Cardiac muscle cell (in vitro differentiated cells and primary cell): ENCODE measurements around the gene WNT11. TPM values are rescaled to one million over a fixed set of nuclear protein-coding genes. Genes with fewer than 3 reads are reported as not detected.

Source experiments
- DNase-seq, 2 donors: peaks; one replicate each; pipeline versions ENCODE4 v3.0.0 to v3.0.0-alpha.2; 2010 to 2017; ENCODE audit warnings: low read depth in 1 of 2, low spot score in 1 of 2
- H3K27ac ChIP-seq: fragments of 200-600 bp; sonication (generic); 2 replicates; pipeline ENCODE4 v1.5.1; 2016
- H3K27me3 ChIP-seq: fragments of 200-600 bp; sonication (generic); 2 replicates; pipeline ENCODE4 v1.6.0; 2016; ENCODE audit warnings: control low read depth
- H3K36me3 ChIP-seq: fragments of 200-600 bp; sonication (generic); 2 replicates; pipeline ENCODE4 v1.5.1; 2016; ENCODE audit warnings: control low read depth
- H3K4me1 ChIP-seq: fragments of 200-600 bp; sonication (generic); 2 replicates; pipeline ENCODE4 v1.8.1; 2017; ENCODE audit warnings: low read depth, mild to moderate bottlenecking, mixed run types
- H3K4me3 ChIP-seq: fragments of 200-600 bp; sonication (generic); 2 replicates; pipeline ENCODE4 v1.5.1; 2016; ENCODE audit warnings: mild to moderate bottlenecking
- H3K9me3 ChIP-seq: fragments of 200-600 bp; sonication (generic); 2 replicates; pipeline ENCODE4 v1.5.1; 2017; ENCODE audit warnings: low read depth, mild to moderate bottlenecking, control low read depth
- CTCF ChIP-seq: IDR thresholded peaks from 2 replicates; pipeline ENCODE4 v1.5.1; 2012; ENCODE audit warnings: low read depth, mild to moderate bottlenecking, low read length
- polyA plus RNA-seq: library from polyadenylated mRNA; unstranded; fragments of >200 nt; fragmentation: Nextera tagmentation; extraction: Ambion mirVana; gene quantifications from 2 replicates; pipeline ENCODE4 v1.2.1, GENCODE V29; 2016
- total RNA-seq: library from RNA; depleted of rRNA; stranded (reverse); fragments of >200 nt; gene quantifications from 2 replicates; pipeline ENCODE4 v1.2.3, GENCODE V29; 2016

The WNT11 gene
- total and polyA plus RNA-seq, 2 experiments from 2014 or later = 87.9 to 107 TPM

DNA sequence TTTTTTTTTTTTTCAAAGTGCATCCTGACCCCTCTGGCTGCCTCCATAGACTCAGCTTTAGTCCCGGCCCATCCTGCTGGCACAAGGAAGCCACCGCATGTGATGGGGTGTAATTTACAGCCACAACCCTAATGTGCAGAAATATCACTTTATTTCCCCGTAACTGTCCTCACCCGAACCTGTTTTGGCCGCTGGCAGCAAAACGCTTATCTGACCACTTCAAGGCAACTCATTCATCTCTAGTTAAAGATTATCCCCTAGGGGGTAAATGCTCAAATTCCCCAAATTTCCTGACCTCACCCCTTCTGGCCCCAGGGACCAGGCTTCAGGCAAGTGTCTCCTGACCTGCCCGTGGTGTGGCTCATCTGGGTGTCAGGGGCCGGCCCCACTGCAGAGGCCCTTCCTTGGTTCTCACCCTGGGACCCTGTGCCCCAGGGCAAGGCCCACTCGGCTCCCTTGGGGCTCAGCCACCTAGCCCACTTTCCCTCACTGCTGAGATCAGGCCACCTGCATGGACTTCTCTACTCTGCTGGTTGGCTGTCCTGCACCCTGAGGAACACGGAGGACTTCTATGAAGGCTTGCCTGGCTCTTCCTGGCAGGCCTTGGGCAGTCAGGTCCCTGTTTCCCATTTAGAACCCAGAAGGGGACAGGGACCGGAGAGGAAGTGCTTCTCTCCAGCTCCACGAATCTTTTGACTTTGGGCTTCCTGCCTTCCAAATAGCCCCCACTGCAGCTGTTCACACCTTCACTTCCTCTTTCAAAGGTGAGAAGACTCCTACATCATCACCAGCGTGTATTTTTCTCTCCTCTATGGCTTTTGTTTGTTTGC, 53.3 kb downstream of the WNT11 start:
- no peak overlapping the region for H3K27ac ChIP-seq
- no peak for TF ChIP-seq CTCF
- H3K36me3 ChIP-seq = no peaks in the 10 kb centered on the region

DNA sequence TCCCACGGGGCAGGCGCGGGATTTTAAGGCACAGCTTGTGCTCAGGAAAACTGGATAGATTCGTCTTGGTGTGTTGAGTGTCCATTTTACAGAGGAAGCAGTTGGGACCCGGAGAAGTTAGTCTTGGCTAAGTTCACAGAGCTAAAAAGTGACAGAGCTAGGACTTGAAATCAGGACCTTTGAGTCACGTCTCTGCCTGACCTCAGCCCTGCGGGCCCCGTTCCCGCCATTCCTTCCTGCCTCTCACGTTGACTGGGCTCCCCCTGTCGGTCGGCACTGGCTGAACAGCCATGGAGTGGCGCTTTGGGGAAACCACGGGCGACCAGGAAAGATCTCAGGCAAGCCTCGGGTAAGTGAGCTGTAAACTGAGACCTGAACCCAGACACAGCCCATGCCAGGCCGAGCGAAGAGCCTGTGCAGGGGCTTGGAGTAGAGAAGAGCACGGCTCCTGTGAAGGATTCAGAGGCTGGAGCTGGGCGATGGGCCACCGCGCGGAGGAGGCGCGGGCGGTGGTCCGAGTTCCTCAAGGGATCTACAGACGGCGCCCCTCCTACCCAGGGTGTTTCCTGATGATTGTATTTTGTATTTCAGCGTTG, 54.1 kb downstream of the WNT11 start:
- Histone ChIP-seq H3K4me1 (peaks cover 9% of the 10 kb centered on the region), H3K27ac (no peak overlapping the region), H3K36me3 (no peaks in the 10 kb centered on the region), H3K4me3 (no peak overlapping the region), H3K27me3 (no peaks in the 10 kb centered on the region), H3K9me3 (no peaks in the 10 kb centered on the region)
- peak; percentile 83 to 85 for DNase-seq
- peak; percentile 77 for TF ChIP-seq CTCF

More for the DNA sequence above, 53.3 kb downstream of the WNT11 start:
- Histone ChIP-seq H3K9me3 (no peaks in the 10 kb centered on the region), H3K4me3 (no peak overlapping the region), H3K4me1 (peaks cover 4% of the 10 kb centered on the region), H3K27me3 (no peaks in the 10 kb centered on the region)
- no peak for DNase-seq

- Histone ChIP-seq H3K36me3 (no peaks in the 10 kb centered on the region), H3K27me3 (no peaks in the 10 kb centered on the region), H3K9me3 (no peaks in the 10 kb centered on the region), H3K4me3 (no peak overlapping the region), H3K27ac (no peak overlapping the region), H3K4me1 (peaks cover 15% of the 10 kb centered on the region)
- TF ChIP-seq CTCF = no peak
- DNase-seq = no peak
These were observed 54.7 kb downstream of the WNT11 start for GRCh38 chr11:76151556-76152085.

- Histone ChIP-seq H3K36me3 (no peaks in the 10 kb centered on the region), H3K27me3 (no peaks in the 10 kb centered on the region), H3K27ac (no peak overlapping the region), H3K9me3 (no peaks in the 10 kb centered on the region), H3K4me1 (peaks cover 18% of the 10 kb centered on the region), H3K4me3 (no peak overlapping the region)
- no peak for DNase-seq
- no peak for TF ChIP-seq CTCF
These were observed 56.2 kb downstream of the WNT11 start for GRCh38 chr11:76150141-76150540.

GRCh38 chr11:76149713-76150112, 56.6 kb downstream of the WNT11 start:
- H3K36me3 ChIP-seq = no peaks in the 10 kb centered on the region
- TF ChIP-seq CTCF = no peak
- peaks cover 18% of the 10 kb centered on the region for H3K4me1 ChIP-seq
- DNase-seq = no peak
- H3K27me3 ChIP-seq = no peaks in the 10 kb centered on the region
- no peak overlapping the region for H3K27ac ChIP-seq
- no peaks in the 10 kb centered on the region for H3K9me3 ChIP-seq
- H3K4me3 ChIP-seq = no peak overlapping the region
